Upper lobe of left lung (tissue), 4 donors: ENCODE results near the gene TVP23A.

Experiments
- EP300 ChIP-seq, 4 donors: sonication (generic); formaldehyde crosslinking; IDR thresholded peaks; one replicate each; pipeline ENCODE4 v1.5.1; 2017; ENCODE audit warnings: antibody characterized with exemption in 4 of 4, control low read depth in 2 of 4
- POLR2A ChIP-seq, 4 donors: fragments of 450-650 bp; IDR thresholded peaks; one replicate each; pipeline ENCODE4 v1.5.1; 2016 to 2017; ENCODE audit warnings: antibody characterized with exemption in 4 of 4, mild to moderate bottlenecking in 2 of 4
- TF ChIP-seq, protein P1 (sequence below), 6 experiments: fragments of 450-650 bp in 4 of 6; fragments of 200-600 bp in 2 of 6; sonication (generic) in 2 of 6; IDR thresholded peaks; one replicate each; pipeline ENCODE4 v1.5.1; 2016 to 2019; ENCODE audit warnings: antibody characterized with exemption in 6 of 6

- TF ChIP-seq EP300 (IDR thresholded peaks at IDR 0.05) (no peak), POLR2A (IDR thresholded peaks at IDR 0.05) (no peak)
- TF ChIP-seq, protein P1, sequence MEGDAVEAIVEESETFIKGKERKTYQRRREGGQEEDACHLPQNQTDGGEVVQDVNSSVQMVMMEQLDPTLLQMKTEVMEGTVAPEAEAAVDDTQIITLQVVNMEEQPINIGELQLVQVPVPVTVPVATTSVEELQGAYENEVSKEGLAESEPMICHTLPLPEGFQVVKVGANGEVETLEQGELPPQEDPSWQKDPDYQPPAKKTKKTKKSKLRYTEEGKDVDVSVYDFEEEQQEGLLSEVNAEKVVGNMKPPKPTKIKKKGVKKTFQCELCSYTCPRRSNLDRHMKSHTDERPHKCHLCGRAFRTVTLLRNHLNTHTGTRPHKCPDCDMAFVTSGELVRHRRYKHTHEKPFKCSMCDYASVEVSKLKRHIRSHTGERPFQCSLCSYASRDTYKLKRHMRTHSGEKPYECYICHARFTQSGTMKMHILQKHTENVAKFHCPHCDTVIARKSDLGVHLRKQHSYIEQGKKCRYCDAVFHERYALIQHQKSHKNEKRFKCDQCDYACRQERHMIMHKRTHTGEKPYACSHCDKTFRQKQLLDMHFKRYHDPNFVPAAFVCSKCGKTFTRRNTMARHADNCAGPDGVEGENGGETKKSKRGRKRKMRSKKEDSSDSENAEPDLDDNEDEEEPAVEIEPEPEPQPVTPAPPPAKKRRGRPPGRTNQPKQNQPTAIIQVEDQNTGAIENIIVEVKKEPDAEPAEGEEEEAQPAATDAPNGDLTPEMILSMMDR (IDR thresholded peaks at IDR 0.05): no peak
Observed at GRCh38 chr16:10850478-10850850, 31.9 kb upstream of the TVP23A start.
